Posterior vena cava (tissue), 2 donors: ENCODE results near the gene MAP3K4. TPM values are rescaled to one million over a fixed set of nuclear protein-coding genes. Genes with fewer than 3 reads are reported as not detected.

ENCODE experiments used
- DNase-seq: peaks from one replicate; pipeline ENCODE4 v3.0.0-alpha.2; 2020; ENCODE audit warnings: low spot score
- intact Hi-C, 2 donors: fragments of 100-400 bp; cut with DNase I; formaldehyde crosslinking; loops; one replicate each; pipeline versions ENCODE4 v1.14.1 to v1.14.2; 2022 to 2023
- total RNA-seq, 2 donors: library from RNA; stranded (reverse); fragmentation: NEBNext Ultra II Directional; extraction: Animal tissue kit (Norgen Biotek cat#: 25700); gene quantifications; one replicate each; pipeline ENCODE4 v1.2.1, GENCODE V29; 2021
- donor health status: DM: yes; HTN: yes; CAD: no.
- donor health status: DM: yes; HTN: yes; CAD: no.

MAP3K4 gene
- total RNA-seq, 2 donors from 2014 or later, result 34.3 to 45.4 TPM

GRCh38 chr6:161134550-161135298, 143.2 kb downstream of the MAP3K4 start:
- DNase-seq, result no peak
- intact Hi-C loops, result loop anchor here in 1 of 2 donors (5.0 kb wide), 2 partner anchors 198 to 648 kb away; no protein-coding TSS in a partner anchor

DNA sequence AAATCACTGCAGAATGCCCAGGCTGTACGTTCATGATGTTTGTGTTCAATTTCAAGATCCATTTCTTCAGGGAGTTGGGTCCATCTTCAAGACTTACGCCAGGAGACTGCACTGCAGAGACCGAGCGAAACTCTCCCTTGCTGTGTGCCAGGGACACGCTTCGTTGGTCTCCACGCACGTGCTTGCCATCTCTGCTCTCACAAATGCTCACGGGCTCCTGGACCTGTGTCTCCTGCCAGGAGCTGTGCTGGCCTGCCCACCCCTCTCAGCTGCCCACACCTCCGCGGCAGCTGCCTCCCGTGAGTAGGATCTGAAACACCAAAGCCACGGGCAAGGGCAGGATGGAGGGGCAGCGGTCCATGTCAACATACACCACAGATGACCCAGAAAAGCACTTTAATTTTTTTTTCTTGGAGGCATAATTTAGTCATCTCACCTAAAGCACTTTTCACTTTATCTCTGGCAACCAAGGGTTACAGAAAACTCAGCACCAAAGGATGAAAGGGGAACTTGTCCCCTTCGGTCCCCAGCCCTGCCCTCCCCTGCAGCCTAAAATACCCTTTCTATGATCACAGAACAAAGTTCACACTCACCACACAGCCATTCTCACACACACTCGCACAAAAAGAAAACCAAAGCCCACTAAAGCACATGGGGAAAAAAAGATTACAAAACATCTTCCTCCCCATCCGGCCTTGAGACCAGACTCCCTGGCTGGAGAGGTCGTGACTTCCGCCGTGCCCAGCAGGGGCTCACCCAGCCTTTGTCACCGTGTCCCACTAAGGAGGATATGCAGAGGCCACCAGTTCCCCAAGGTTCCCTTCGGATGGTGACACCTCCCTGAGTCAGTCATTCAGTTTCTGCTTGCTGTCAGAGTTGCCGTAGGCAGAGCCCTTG, 144.4 kb downstream of the MAP3K4 start:
- DNase-seq, result no peak
- intact Hi-C loops, result loop anchor here in 1 of 2 donors (5.0 kb wide), 1 partner anchor 196 kb away; no protein-coding TSS in a partner anchor

DNA sequence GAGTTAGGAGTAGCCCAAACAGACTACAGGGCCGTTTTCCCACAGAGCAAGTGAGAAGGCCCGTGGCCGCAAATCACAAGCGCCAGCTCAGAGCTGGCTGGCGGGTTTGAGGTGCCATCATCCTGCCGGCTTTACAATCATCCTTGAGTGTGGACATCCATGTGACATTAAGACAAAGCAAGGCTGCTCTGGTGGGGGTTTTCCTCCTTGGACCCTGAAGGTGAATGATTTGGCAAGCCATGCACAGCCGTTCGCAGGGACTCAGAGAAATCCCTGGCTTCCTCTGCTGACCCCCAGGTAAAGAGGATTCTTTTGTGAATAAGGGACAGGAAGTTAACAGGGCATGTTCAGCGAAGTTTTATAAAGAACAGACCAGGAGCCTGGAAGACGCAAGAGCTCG, 145.1 kb downstream of the MAP3K4 start:
- intact Hi-C loops, result loop anchor here in 1 of 2 donors (5.0 kb wide), 1 partner anchor 196 kb away; no protein-coding TSS in a partner anchor
- DNase-seq, result no peak

- no peak for DNase-seq
- intact Hi-C loops, result loop anchor here in 1 of 2 donors (5.0 kb wide), 1 partner anchor 195 kb away; no protein-coding TSS in a partner anchor
These were observed 145.8 kb downstream of the MAP3K4 start for GRCh38 chr6:161137320-161137719.

DNA sequence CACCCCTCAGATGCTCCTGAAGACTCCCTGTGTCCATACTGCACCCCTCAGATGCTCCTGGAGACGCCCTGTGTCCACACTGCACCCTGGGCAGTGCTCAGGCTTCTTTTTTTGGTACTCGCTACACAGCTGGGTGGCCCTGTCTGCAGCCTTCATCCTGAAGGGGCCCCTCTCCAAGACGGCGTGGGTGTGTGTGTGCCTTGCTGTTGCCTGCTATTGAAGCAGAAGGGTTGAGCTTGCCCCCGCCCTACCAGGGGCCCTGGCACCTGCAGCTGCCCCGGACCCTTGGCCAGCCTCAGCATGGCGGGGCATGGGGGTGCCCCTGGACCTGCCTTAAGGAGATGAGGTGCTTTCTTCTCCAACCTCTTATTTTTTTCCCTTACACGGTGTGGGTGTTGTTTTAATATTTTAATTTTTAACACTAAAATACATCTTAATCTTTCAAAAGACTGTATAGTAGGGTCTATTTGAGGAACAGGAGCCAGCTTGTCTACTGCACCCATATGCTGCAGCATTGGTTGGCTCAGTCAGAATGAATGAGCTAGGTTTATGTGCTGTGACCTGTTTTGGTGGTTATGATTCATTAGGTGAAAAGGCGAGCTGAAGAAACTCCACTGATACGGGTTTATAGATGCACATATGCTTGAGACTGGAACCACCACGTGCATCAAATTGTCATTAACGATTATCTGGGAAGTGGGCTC, 146.4 kb downstream of the MAP3K4 start:
- intact Hi-C loops, result loop anchor here in 1 of 2 donors (5.0 kb wide), 1 partner anchor 194 kb away; no protein-coding TSS in a partner anchor
- no peak for DNase-seq

- no peak for DNase-seq
- intact Hi-C loops, result loop anchor here in 1 of 2 donors (5.0 kb wide), 1 partner anchor 194 kb away; no protein-coding TSS in a partner anchor
These were observed 147.2 kb downstream of the MAP3K4 start for GRCh38 chr6:161138543-161139303.

DNA sequence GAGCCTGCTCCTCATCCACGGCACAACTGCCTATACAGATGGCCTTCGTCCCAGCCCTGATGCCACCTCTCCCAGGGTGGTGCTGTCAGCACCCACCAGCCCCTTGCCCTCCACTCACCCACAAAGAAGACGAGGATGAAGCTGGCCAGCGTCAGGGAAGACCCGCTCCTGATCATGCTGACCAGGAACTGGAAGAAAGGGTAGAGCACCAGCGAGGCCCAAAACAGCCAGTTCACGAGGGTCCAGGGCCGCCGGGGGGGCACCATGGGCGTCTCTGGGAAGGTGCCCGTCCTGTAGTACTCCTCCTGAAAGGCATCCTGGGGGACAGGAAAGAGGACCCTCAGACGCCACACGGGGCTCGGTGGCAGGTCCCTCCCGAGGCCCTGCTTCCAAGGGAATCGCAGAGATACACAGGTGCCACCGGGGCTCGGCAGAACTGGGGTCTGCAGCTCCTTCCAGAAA, 147.8 kb downstream of the MAP3K4 start:
- DNase-seq, result no peak
- intact Hi-C loops, result loop anchor here in 1 of 2 donors (5.0 kb wide), 1 partner anchor 193 kb away; no protein-coding TSS in a partner anchor

- DNase-seq, result no peak
These were observed 148.4 kb downstream of the MAP3K4 start for GRCh38 chr6:161139766-161140553.

DNA sequence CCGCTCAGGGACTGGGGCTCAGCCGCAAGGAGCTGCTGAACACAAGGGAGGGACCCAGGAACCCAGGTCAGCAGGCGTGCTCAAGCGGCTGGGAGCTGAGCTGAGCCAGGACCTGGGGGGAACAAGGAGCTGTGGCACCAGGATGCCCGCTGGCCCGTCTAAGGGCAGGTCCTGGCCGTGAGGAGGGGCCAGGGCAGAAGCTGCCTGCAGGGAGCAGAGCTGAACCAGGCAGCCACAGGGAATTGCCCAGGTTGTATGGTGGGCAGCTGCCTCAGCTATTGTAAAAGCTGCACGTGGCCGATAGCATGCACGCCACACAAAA, 148.9 kb downstream of the MAP3K4 start:
- no peak for DNase-seq
- intact Hi-C loops, result no loop called here

More at GRCh38 chr6:161139766-161140553, 148.4 kb downstream of the MAP3K4 start:
- intact Hi-C loops, result loop anchor here in 1 of 2 donors (5.0 kb wide), 1 partner anchor 192 kb away; no protein-coding TSS in a partner anchor

DNA sequence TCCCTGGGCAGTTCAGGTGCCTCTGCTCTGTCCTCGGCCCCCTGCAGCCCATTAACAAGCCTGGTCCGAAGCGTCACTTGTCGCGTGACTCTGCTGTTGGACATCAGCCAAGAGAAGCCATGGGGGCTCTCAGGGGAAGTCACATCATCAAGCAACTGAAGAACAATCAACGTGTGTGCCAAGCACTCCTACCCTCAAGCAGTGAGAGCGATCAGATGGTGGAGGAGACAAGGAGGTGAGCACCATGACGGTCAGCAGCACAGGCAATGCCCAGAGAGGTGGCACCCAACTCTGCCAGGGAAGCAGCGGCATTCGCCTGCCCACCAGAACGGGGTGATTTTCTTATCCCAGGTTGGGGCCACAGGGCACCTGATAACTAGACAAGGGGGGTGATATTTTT, 149.6 kb downstream of the MAP3K4 start:
- DNase-seq, result no peak
- intact Hi-C loops, result no loop called here

- intact Hi-C loops, result loop anchor here in 1 of 2 donors (1.0 kb wide), 1 partner anchor 21 kb away; no protein-coding TSS in a partner anchor
- no peak for DNase-seq
These were observed 151.4 kb downstream of the MAP3K4 start for GRCh38 chr6:161142957-161143296.

DNA sequence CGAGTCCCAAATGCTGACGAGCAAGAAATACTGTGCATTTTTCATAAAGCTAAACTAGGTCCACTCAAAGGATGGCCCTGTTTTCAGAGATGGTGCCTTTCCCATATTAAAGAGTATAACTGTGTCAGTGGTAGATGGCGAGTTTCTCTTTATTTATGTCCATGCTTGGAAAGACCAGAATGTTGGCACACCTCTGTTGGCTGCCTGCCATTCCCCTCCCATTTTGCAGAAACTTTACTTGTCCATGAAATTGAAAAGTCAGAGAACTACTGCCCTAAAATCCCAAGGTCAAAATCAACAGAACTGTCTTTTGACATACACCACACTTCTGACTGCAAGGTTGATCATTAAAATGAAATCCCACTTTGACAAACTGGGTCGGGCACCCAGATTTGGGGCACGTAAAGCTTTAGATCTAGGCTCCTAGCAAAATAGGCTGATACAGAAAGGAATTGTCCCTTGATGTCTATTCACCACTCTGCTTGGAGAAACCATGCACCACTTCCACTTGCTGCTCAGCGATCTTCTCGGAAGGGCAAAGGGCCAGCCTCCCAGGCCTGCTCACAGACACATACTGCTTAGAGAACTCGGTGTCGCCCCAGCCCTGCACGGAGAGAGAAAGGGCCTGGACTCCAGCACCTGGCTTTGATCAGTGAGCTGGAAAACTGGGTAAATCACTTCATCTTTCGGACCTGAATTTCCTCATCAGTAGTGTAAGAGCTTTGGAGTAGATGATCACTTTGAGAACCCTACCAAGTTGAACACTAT, 152.3 kb downstream of the MAP3K4 start:
- intact Hi-C loops, result no loop called here
- no peak for DNase-seq

DNA sequence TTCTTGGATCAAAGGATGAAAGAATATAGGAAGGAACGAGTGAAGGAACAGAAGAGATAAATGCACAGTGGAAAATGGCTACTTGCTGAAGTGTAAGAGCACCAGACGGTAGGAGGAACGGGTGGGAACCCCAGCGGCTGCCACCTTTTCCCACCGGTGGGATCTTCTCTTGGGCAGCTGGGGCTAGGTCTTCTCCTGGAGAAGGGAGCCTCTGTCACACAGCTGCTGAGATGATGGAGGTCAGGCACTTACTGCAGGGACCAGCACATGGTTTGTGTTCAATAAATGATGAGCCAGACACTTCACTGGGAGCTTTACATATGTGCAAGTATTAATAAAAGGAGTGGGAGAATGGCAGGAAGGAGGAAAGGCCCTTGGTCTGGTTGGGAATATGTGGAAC, 158.6 kb downstream of the MAP3K4 start:
- DNase-seq, result no peak
- intact Hi-C loops, result loop anchor here in 1 of 2 donors (5.0 kb wide), 1 partner anchor 222 kb away; no protein-coding TSS in a partner anchor

GRCh38 chr6:161150566-161150965, 159.0 kb downstream of the MAP3K4 start:
- intact Hi-C loops, result loop anchor here in 1 of 2 donors (5.0 kb wide), 1 partner anchor 222 kb away; no protein-coding TSS in a partner anchor
- DNase-seq, result no peak

DNA sequence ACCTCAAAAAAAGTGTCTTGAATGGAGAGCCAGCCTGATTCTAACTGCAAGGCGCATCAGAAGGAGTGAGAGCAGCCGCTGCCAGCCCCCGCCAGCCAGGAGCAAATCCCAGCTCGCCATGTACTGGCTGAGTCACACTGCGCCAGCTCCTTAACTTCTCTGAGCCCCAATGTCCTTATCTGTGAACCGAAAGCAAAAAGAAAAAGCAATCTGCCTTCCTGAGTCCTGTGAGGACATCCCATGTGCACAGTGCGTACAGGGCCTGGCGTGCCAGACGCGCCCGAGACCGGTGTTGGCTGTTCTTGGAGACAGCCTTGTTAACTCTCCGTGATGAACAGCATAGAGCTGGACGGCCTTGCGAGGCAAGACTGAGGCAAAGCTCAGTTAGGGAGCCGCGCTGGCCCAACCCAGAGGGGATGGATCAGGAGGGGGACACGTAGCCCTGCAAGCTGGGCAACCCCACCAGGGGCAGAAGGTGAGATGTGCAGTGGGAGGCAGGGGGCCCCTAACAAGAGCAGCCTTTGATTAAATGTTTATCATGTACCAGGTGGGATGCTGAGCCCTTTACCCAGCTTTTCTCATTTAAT, 159.6 kb downstream of the MAP3K4 start:
- intact Hi-C loops, result loop anchor here in 1 of 2 donors (5.0 kb wide), 1 partner anchor 221 kb away; no protein-coding TSS in a partner anchor
- DNase-seq, result no peak
